HCT116 (cell line): ENCODE measurements around the gene TACC2. TPM values are rescaled to one million over a fixed set of nuclear protein-coding genes. Genes with fewer than 3 reads are reported as not detected.

Experiments used
- ATAC-seq: fragments of 200-7000 bp; cut with Tn5 transposase; 2 replicates; pipeline ENCODE4 v1.9.1; 2020; ENCODE audit warnings: mild to moderate bottlenecking, moderate library complexity
- BruUV-seq: library from RNA; stranded (reverse); fragments of 400-500 nt; replicated peaks from 2 replicates; lab custom pipeline; 2021; lab: Mats Ljungman, UMichigan
- CTCF ChIA-PET: fragments of 300-600 bp; sonication (Branson Sonifier 250); formaldehyde crosslinking; loops from one replicate; lab custom pipeline; 2021; ENCODE audit warnings: antibody characterized with exemption; lab: Charles Lee
- POLR2A ChIA-PET: fragments of 300-600, 350-600 bp; sonication (Branson Sonifier 250); formaldehyde crosslinking; loops from one replicate; lab custom pipeline; 2021; ENCODE audit warnings: antibody characterized with exemption; lab: Charles Lee
- RAD21 ChIA-PET, 2 experiments: fragments of 300-600 bp; sonication (Branson Sonifier 250); formaldehyde crosslinking; loops; one replicate each; lab custom pipeline; 2023; ENCODE audit warnings: low total read pairs in 2 of 2; ENCODE audit not compliant: uncharacterized antibody in 2 of 2, unreplicated experiment in 2 of 2, low non-redundant PET in 1 of 2; lab: Charles Lee
- DNase-seq: peaks from one replicate; pipeline ENCODE4 v3.0.0-alpha.2; 2010; ENCODE audit warnings: low read depth, low spot score
- H2AFZ ChIP-seq: fragments of 200-600 bp; shearing (Covaris generic), sonication (generic); 2 replicates; pipeline ENCODE4 v1.6.1; 2017; ENCODE audit warnings: low read depth, mixed run types, mixed read lengths, antibody characterized with exemption, low read length; ENCODE audit not compliant: poor library complexity, severe bottlenecking
- H3K27ac ChIP-seq: 2 replicates; pipeline ENCODE4 v1.5.1; 2012; ENCODE audit warnings: low read depth, low read length
- H3K27me3 ChIP-seq: fragments of 200-600 bp; sonication (generic); 2 replicates; pipeline ENCODE4 v1.6.1; 2016; ENCODE audit warnings: mixed run types, low read length, mixed read lengths; ENCODE audit not compliant: insufficient read depth
- H3K36me3 ChIP-seq, 2 experiments: fragments of 200-500 bp in 1 of 2; fragments of 200-600 bp in 1 of 2; sonication (Bioruptor generic) in 1 of 2; sonication (generic) in 1 of 2; 2 replicates each; pipeline versions ENCODE4 v1.5.1 to v1.6.1; 2014 to 2016; ENCODE audit warnings: low read length in 2 of 2, inconsistent platforms in 1 of 2, mixed read lengths in 1 of 2, mixed run types in 1 of 2; ENCODE audit not compliant: insufficient read depth in 2 of 2, control insufficient read depth in 1 of 2
- H3K4me1 ChIP-seq, 2 experiments: fragments of 200-600 bp in 1 of 2; sonication (generic) in 1 of 2; 2 replicates each; pipeline versions ENCODE4 v1.5.1 to v1.6.1; 2012 to 2017; ENCODE audit warnings: low read length in 2 of 2, inconsistent platforms in 1 of 2, mild to moderate bottlenecking in 1 of 2, mixed read lengths in 1 of 2, mixed run types in 1 of 2, moderate library complexity in 1 of 2; ENCODE audit not compliant: insufficient read depth in 2 of 2, control insufficient read depth in 1 of 2
- H3K4me2 ChIP-seq: fragments of 200-600 bp; sonication (generic); 2 replicates; pipeline ENCODE4 v1.6.1; 2017; ENCODE audit warnings: mixed run types, low read length, mixed read lengths
- H3K4me3 ChIP-seq, 2 experiments: fragments of 200-600 bp in 1 of 2; sonication (generic) in 1 of 2; replicated peaks in 1 of 2; 2 replicates each; pipeline ENCODE4 v1.5.1; 2011 to 2016; ENCODE audit warnings: low read length in 2 of 2, control low read depth in 1 of 2, low read depth in 1 of 2, mild to moderate bottlenecking in 1 of 2, mixed read lengths in 1 of 2, mixed run types in 1 of 2
- H3K79me2 ChIP-seq: fragments of 200-600 bp; sonication (generic); 2 replicates; pipeline ENCODE4 v1.6.1; 2017; ENCODE audit warnings: mild to moderate bottlenecking, mixed run types, low read length, moderate library complexity, mixed read lengths; ENCODE audit not compliant: insufficient read depth
- H3K9ac ChIP-seq: fragments of 200-600 bp; sonication (generic); 2 replicates; pipeline ENCODE4 v1.6.1; 2016; ENCODE audit warnings: low read length, mixed read lengths
- H3K9me2 ChIP-seq: fragments of 200-600 bp; sonication (generic), shearing (Covaris generic); 2 replicates; pipeline ENCODE4 v1.6.1; 2017; ENCODE audit warnings: mixed run types, mild to moderate bottlenecking, moderate library complexity; ENCODE audit not compliant: insufficient read depth
- H3K9me3 ChIP-seq, 2 experiments: fragments of 200-500 bp in 1 of 2; fragments of 200-600 bp in 1 of 2; sonication (Bioruptor generic) in 1 of 2; sonication (generic) in 1 of 2; 2 replicates each; pipeline ENCODE4 v1.6.1; 2014 to 2017; ENCODE audit warnings: low read length in 2 of 2, mixed read lengths in 2 of 2, inconsistent platforms in 1 of 2, low read depth in 1 of 2, mild to moderate bottlenecking in 1 of 2, mixed run types in 1 of 2, moderate library complexity in 1 of 2; ENCODE audit not compliant: control insufficient read depth in 1 of 2, insufficient read depth in 1 of 2
- H4K20me1 ChIP-seq: fragments of 200-600 bp; sonication (generic), shearing (Covaris generic); 2 replicates; pipeline ENCODE4 v1.6.1; 2017; ENCODE audit warnings: mixed run types, mild to moderate bottlenecking, moderate library complexity; ENCODE audit not compliant: insufficient read depth
- CBX3 ChIP-seq: IDR thresholded peaks from 2 replicates; pipeline ENCODE4 v1.6.1; 2012; ENCODE audit warnings: low read depth
- EGR1 ChIP-seq: IDR thresholded peaks from 2 replicates; pipeline ENCODE4 v1.6.1; 2012; ENCODE audit warnings: low read depth
- ELF1 ChIP-seq: IDR thresholded peaks from 2 replicates; pipeline ENCODE4 v1.6.1; 2012; ENCODE audit warnings: low read depth, borderline replicate concordance
- EZH2 ChIP-seq: fragments of 200-600 bp; sonication (generic); IDR thresholded peaks from 2 replicates; pipeline ENCODE4 v1.6.1; 2017; ENCODE audit warnings: antibody characterized with exemption, mixed run types
- EZH2phosphoT487 ChIP-seq: fragments of 200-600 bp; IDR thresholded peaks from 2 replicates; pipeline ENCODE4 v1.6.1; 2018; ENCODE audit warnings: antibody characterized with exemption, borderline replicate concordance
- JUND ChIP-seq: IDR thresholded peaks from 2 replicates; pipeline ENCODE4 v1.6.1; 2012
- RAD21 ChIP-seq: IDR thresholded peaks from 2 replicates; pipeline ENCODE4 v1.6.1; 2012; ENCODE audit warnings: low read depth, mild to moderate bottlenecking
- REST ChIP-seq: IDR thresholded peaks from 2 replicates; pipeline ENCODE4 v1.6.1; 2012; ENCODE audit warnings: low read depth
- SIN3A ChIP-seq: IDR thresholded peaks from 2 replicates; pipeline ENCODE4 v1.6.1; 2012; ENCODE audit warnings: low read depth
- SRF ChIP-seq: IDR thresholded peaks from 2 replicates; pipeline ENCODE4 v1.6.1; 2012; ENCODE audit warnings: low read depth
- TCF7L2 ChIP-seq: IDR thresholded peaks from 2 replicates; pipeline ENCODE4 v1.7.0; 2011; ENCODE audit warnings: borderline replicate concordance, inconsistent platforms; ENCODE audit not compliant: insufficient read depth, insufficient read length; ENCODE audit errors: extremely low read depth
- ZBTB33 ChIP-seq: IDR thresholded peaks from 2 replicates; pipeline ENCODE4 v1.6.1; 2011; ENCODE audit warnings: mild to moderate bottlenecking, low read length, moderate library complexity; ENCODE audit not compliant: insufficient replicate concordance; ENCODE audit errors: extremely low read depth
- ZFX ChIP-seq: fragments of 450-650 bp; IDR thresholded peaks from 2 replicates; pipeline ENCODE4 v1.6.1; 2017
- intact Hi-C: fragments of 100-400 bp; cut with micrococcal nuclease; formaldehyde crosslinking; loops from 2 replicates; pipeline ENCODE4 v1.10.0; 2022
- total RNA-seq: library from RNA; stranded (reverse); gene quantifications from one replicate; pipeline ENCODE4 v1.2.1, GENCODE V29; 2021; ENCODE audit not compliant: unreplicated experiment

The TACC2 gene
- total RNA-seq, 1 experiment from 2014 or later = 38.6 TPM

GRCh38 chr10:122261584-122261983 lies 272.6 kb downstream of the TACC2 start:
- Histone ChIP-seq H3K27ac (no peak overlapping the region), H3K9me3 (peaks cover 7 to 8% of the 10 kb centered on the region in 2 experiments; a peak in 2 of 4 replicates), H4K20me1 (no peaks in the 10 kb centered on the region), H3K4me2 (no peak overlapping the region), H3K9me2 (no peaks in the 10 kb centered on the region), H3K79me2 (no peaks in the 10 kb centered on the region), H3K4me3 (no peak overlapping the region), H3K36me3 (no peaks in the 10 kb centered on the region), H3K27me3 (no peaks in the 10 kb centered on the region), H3K4me1 (peaks cover 0 to 9% of the 10 kb centered on the region in 2 experiments; a peak in 1 of 4 replicates), H2AFZ (no peak overlapping the region), H3K9ac (no peak overlapping the region)
- BruUV-seq = no TSS peak
- no peak for ATAC-seq
- ChIA-PET CTCF (no interaction called here), RAD21 (no interaction called here), POLR2A (no interaction called here)
- intact Hi-C loops = no loop called here
- TF ChIP-seq EZH2phosphoT487 = no peak
- TF ChIP-seq CBX3 = peak; percentile 84
- DNase-seq = no peak

- ChIA-PET POLR2A (no interaction called here), RAD21 (no interaction called here), CTCF (interaction anchor here (1.3 to 1.4 kb wide), 2 partner anchors 212 to 302 kb away, joined by 3 to 4 read pairs; no protein-coding TSS in a partner anchor)
- no peak overlapping the region for H2AFZ ChIP-seq
- intact Hi-C loops = no loop called here
- BruUV-seq = no TSS peak
- H3K4me3 ChIP-seq = no peak overlapping the region
- H3K9me2 ChIP-seq = no peaks in the 10 kb centered on the region
- H3K79me2 ChIP-seq = no peaks in the 10 kb centered on the region
- H3K4me2 ChIP-seq = peak overlapping the region; percentile 10; the same call in 1 of the 2 replicates
- DNase-seq (no peak), ATAC-seq (no peak)
- H4K20me1 ChIP-seq = no peaks in the 10 kb centered on the region
- H3K36me3 ChIP-seq = no peaks in the 10 kb centered on the region
- H3K27ac ChIP-seq = no peak overlapping the region
- TF ChIP-seq REST (no peak), RAD21 (no peak), EZH2 (no peak), JUND (no peak), TCF7L2 (no peak), SIN3A (no peak), ELF1 (no peak), SRF (no peak), ZFX (no peak), ZBTB33 (no peak), EGR1 (no peak)
- no peak overlapping the region for H3K9ac ChIP-seq
- H3K4me1 ChIP-seq = peaks cover 0 to 16% of the 10 kb centered on the region in 2 experiments; a peak in 2 of 4 replicates
- no peaks in the 10 kb centered on the region for H3K27me3 ChIP-seq
- peaks cover 7 to 8% of the 10 kb centered on the region in 2 experiments; a peak in 2 of 4 replicates for H3K9me3 ChIP-seq
These were observed 275.0 kb downstream of the TACC2 start for GRCh38 chr10:122263971-122264370.
